ENCODE data around the gene ALOX5. TPM values are rescaled to one million over a fixed set of nuclear protein-coding genes. Genes with fewer than 3 reads are reported as not detected.

ALOX5 gene
- total RNA-seq, 2 experiments from 2014 or later: 13.6 to 14.2 TPM

- no peak overlapping the region for H3K4me3 Mint-ChIP-seq
- ATAC-seq (ENCODE audit: low read depth): no peak
- H3K27ac Mint-ChIP-seq: peak overlapping the region; percentile 42
- H3K4me1 Mint-ChIP-seq: peaks cover 18% of the 10 kb centered on the region
- DNase-seq: no peak
- H3K36me3 Mint-ChIP-seq: peaks cover 13% of the 10 kb centered on the region
- H3K9me3 Mint-ChIP-seq: peaks cover 2% of the 10 kb centered on the region
- POLR2A ChIA-PET: interaction anchor here (0.6 to 0.7 kb wide), 2 partner anchors 22 to 508 kb away, joined by 3 read pairs; no protein-coding TSS in a partner anchor
- H3K27me3 Mint-ChIP-seq: no peaks in the 10 kb centered on the region
Observed at GRCh38 chr10:45440511-45441062, 66.6 kb downstream of the ALOX5 start.

GRCh38 chr10:45441239-45442190, 67.5 kb downstream of the ALOX5 start:
- Mint-ChIP-seq H3K27me3 (no peaks in the 10 kb centered on the region), H3K27ac (peak overlapping the region; percentile 56), H3K9me3 (peaks cover 2% of the 10 kb centered on the region), H3K4me3 (no peak overlapping the region), H3K36me3 (peaks cover 7% of the 10 kb centered on the region), H3K4me1 (peaks cover 13% of the 10 kb centered on the region)
- no peak for ATAC-seq (ENCODE audit: low read depth)
- no peak for DNase-seq
- POLR2A ChIA-PET: interaction anchor here (0.6 to 0.8 kb wide), 4 partner anchors 9 to 509 kb away, joined by 3 read pairs; no protein-coding TSS in a partner anchor

GRCh38 chr10:45442251-45442650, 68.2 kb downstream of the ALOX5 start:
- no peaks in the 10 kb centered on the region for H3K27me3 Mint-ChIP-seq
- H3K27ac Mint-ChIP-seq: peak overlapping the region; percentile 21
- POLR2A ChIA-PET: interaction anchor here (0.7 to 0.8 kb wide), 2 partner anchors 10 to 235 kb away, joined by 3 read pairs; no protein-coding TSS in a partner anchor
- DNase-seq (no peak), ATAC-seq (ENCODE audit: low read depth) (no peak)
- no peaks in the 10 kb centered on the region for H3K9me3 Mint-ChIP-seq
- H3K4me3 Mint-ChIP-seq: no peak overlapping the region
- peaks cover 12% of the 10 kb centered on the region for H3K4me1 Mint-ChIP-seq
- peaks cover 4% of the 10 kb centered on the region for H3K36me3 Mint-ChIP-seq

GRCh38 chr10:45442662-45443061, 68.6 kb downstream of the ALOX5 start:
- Mint-ChIP-seq H3K36me3 (peaks cover 4% of the 10 kb centered on the region), H3K4me1 (peaks cover 12% of the 10 kb centered on the region), H3K27ac (peak overlapping the region; percentile 21), H3K9me3 (no peaks in the 10 kb centered on the region), H3K4me3 (no peak overlapping the region), H3K27me3 (no peaks in the 10 kb centered on the region)
- ATAC-seq (ENCODE audit: low read depth) (peak; percentile 61), DNase-seq (no peak)
- POLR2A ChIA-PET: interaction anchor here (0.7 kb wide), 1 partner anchor 10 kb away, joined by 3 read pairs; no protein-coding TSS in a partner anchor

GRCh38 chr10:45443101-45444009, 69.3 kb downstream of the ALOX5 start:
- no peak overlapping the region for H3K4me3 Mint-ChIP-seq
- no peaks in the 10 kb centered on the region for H3K27me3 Mint-ChIP-seq
- POLR2A ChIA-PET: interaction anchor here (1.4 kb wide), 1 partner anchor 9 kb away, joined by 3 read pairs; no protein-coding TSS in a partner anchor
- peaks cover 7% of the 10 kb centered on the region for H3K4me1 Mint-ChIP-seq
- H3K9me3 Mint-ChIP-seq: no peaks in the 10 kb centered on the region
- no peaks in the 10 kb centered on the region for H3K36me3 Mint-ChIP-seq
- no peak overlapping the region for H3K27ac Mint-ChIP-seq
- no peak for DNase-seq
- ATAC-seq (ENCODE audit: low read depth): no peak

GRCh38 chr10:45444022-45444421, 70.0 kb downstream of the ALOX5 start:
- Mint-ChIP-seq H3K27me3 (no peaks in the 10 kb centered on the region), H3K36me3 (no peaks in the 10 kb centered on the region), H3K4me1 (peaks cover 6% of the 10 kb centered on the region), H3K27ac (no peak overlapping the region), H3K9me3 (no peaks in the 10 kb centered on the region), H3K4me3 (no peak overlapping the region)
- POLR2A ChIA-PET: interaction anchor here (1.4 kb wide), 1 partner anchor 10 kb away, joined by 3 read pairs; no protein-coding TSS in a partner anchor
- no peak for DNase-seq
- ATAC-seq (ENCODE audit: low read depth): no peak

GRCh38 chr10:45444976-45445898, 71.2 kb downstream of the ALOX5 start:
- POLR2A ChIA-PET: interaction anchor here (1.0 to 1.4 kb wide), 2 partner anchors 11 to 26 kb away, joined by 3 read pairs; no protein-coding TSS in a partner anchor
- H3K36me3 Mint-ChIP-seq: peaks cover 3% of the 10 kb centered on the region
- H3K9me3 Mint-ChIP-seq: no peaks in the 10 kb centered on the region
- H3K4me1 Mint-ChIP-seq: peaks cover 6% of the 10 kb centered on the region
- H3K4me3 Mint-ChIP-seq: no peak overlapping the region
- no peaks in the 10 kb centered on the region for H3K27me3 Mint-ChIP-seq
- DNase-seq (no peak), ATAC-seq (ENCODE audit: low read depth) (no peak)
- H3K27ac Mint-ChIP-seq: no peak overlapping the region

GRCh38 chr10:45446858-45447257, 72.8 kb downstream of the ALOX5 start:
- Mint-ChIP-seq H3K9me3 (peaks cover 6% of the 10 kb centered on the region), H3K27ac (no peak overlapping the region), H3K4me1 (peaks cover 6% of the 10 kb centered on the region), H3K36me3 (peaks cover 11% of the 10 kb centered on the region), H3K27me3 (no peaks in the 10 kb centered on the region), H3K4me3 (no peak overlapping the region)
- ATAC-seq (ENCODE audit: low read depth): no peak
- DNase-seq: no peak
- POLR2A ChIA-PET: interaction anchor here (0.9 kb wide), 1 partner anchor 13 kb away, joined by 3 read pairs; no protein-coding TSS in a partner anchor

- POLR2A ChIA-PET: no interaction called here
- DNase-seq: no peak
- Mint-ChIP-seq H3K4me3 (no peak overlapping the region), H3K9me3 (peaks cover 6% of the 10 kb centered on the region), H3K27me3 (no peaks in the 10 kb centered on the region), H3K36me3 (peaks cover 11% of the 10 kb centered on the region), H3K4me1 (peaks cover 7% of the 10 kb centered on the region), H3K27ac (no peak overlapping the region)
- no peak for ATAC-seq (ENCODE audit: low read depth)
Observed at GRCh38 chr10:45447416-45447815, 73.4 kb downstream of the ALOX5 start.

- Mint-ChIP-seq H3K4me1 (peaks cover 30% of the 10 kb centered on the region), H3K9me3 (peaks cover 6% of the 10 kb centered on the region), H3K4me3 (no peak overlapping the region), H3K36me3 (peaks cover 25% of the 10 kb centered on the region), H3K27ac (no peak overlapping the region), H3K27me3 (no peaks in the 10 kb centered on the region)
- no peak for DNase-seq
- ATAC-seq (ENCODE audit: low read depth): no peak
- POLR2A ChIA-PET: interaction anchor here (0.8 kb wide), 1 partner anchor 17 kb away, joined by 3 read pairs; no protein-coding TSS in a partner anchor
Observed at GRCh38 chr10:45450866-45451265, 76.8 kb downstream of the ALOX5 start.

GRCh38 chr10:45451407-45451806, 77.4 kb downstream of the ALOX5 start:
- ATAC-seq (ENCODE audit: low read depth) (no peak), DNase-seq (no peak)
- Mint-ChIP-seq H3K4me3 (no peak overlapping the region), H3K36me3 (peaks cover 27% of the 10 kb centered on the region), H3K27me3 (no peaks in the 10 kb centered on the region), H3K27ac (peak overlapping the region; percentile 30), H3K4me1 (peaks cover 34% of the 10 kb centered on the region), H3K9me3 (peaks cover 6% of the 10 kb centered on the region)
- POLR2A ChIA-PET: interaction anchor here (0.8 kb wide), 1 partner anchor 18 kb away, joined by 3 read pairs; no protein-coding TSS in a partner anchor

- Mint-ChIP-seq H3K4me1 (peaks cover 34% of the 10 kb centered on the region), H3K9me3 (peaks cover 6% of the 10 kb centered on the region), H3K36me3 (peaks cover 31% of the 10 kb centered on the region), H3K27me3 (no peaks in the 10 kb centered on the region), H3K27ac (no peak overlapping the region), H3K4me3 (no peak overlapping the region)
- no peak for DNase-seq
- POLR2A ChIA-PET: interaction anchor here (4.5 kb wide), 1 partner anchor 32 kb away, joined by 46 read pairs; no protein-coding TSS in a partner anchor
- ATAC-seq (ENCODE audit: low read depth): no peak
Observed at GRCh38 chr10:45452268-45452667, 78.3 kb downstream of the ALOX5 start.
